Measurements from ENCODE around the gene LCNL1.

- TF ChIP-seq CTCF (IDR thresholded peaks at IDR 0.05) (no peak), ZFX (IDR thresholded peaks at IDR 0.05; ENCODE audit: borderline replicate concordance) (no peak)
Measured at GRCh38 chr9:137008312-137008711, 25.5 kb downstream of the LCNL1 start.
